HG03558 (cell line): ENCODE results near the gene APLF.

Source experiments
- ATAC-seq: cut with Tn5 transposase; IDR thresholded peaks from one replicate; pipeline ENCODE4 v1.9.1; 2021; ENCODE audit warnings: moderate number of reproducible peaks; ENCODE audit not compliant: unreplicated experiment; ENCODE audit errors: extremely low read depth

APLF gene, protein sequence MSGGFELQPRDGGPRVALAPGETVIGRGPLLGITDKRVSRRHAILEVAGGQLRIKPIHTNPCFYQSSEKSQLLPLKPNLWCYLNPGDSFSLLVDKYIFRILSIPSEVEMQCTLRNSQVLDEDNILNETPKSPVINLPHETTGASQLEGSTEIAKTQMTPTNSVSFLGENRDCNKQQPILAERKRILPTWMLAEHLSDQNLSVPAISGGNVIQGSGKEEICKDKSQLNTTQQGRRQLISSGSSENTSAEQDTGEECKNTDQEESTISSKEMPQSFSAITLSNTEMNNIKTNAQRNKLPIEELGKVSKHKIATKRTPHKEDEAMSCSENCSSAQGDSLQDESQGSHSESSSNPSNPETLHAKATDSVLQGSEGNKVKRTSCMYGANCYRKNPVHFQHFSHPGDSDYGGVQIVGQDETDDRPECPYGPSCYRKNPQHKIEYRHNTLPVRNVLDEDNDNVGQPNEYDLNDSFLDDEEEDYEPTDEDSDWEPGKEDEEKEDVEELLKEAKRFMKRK

DNA sequence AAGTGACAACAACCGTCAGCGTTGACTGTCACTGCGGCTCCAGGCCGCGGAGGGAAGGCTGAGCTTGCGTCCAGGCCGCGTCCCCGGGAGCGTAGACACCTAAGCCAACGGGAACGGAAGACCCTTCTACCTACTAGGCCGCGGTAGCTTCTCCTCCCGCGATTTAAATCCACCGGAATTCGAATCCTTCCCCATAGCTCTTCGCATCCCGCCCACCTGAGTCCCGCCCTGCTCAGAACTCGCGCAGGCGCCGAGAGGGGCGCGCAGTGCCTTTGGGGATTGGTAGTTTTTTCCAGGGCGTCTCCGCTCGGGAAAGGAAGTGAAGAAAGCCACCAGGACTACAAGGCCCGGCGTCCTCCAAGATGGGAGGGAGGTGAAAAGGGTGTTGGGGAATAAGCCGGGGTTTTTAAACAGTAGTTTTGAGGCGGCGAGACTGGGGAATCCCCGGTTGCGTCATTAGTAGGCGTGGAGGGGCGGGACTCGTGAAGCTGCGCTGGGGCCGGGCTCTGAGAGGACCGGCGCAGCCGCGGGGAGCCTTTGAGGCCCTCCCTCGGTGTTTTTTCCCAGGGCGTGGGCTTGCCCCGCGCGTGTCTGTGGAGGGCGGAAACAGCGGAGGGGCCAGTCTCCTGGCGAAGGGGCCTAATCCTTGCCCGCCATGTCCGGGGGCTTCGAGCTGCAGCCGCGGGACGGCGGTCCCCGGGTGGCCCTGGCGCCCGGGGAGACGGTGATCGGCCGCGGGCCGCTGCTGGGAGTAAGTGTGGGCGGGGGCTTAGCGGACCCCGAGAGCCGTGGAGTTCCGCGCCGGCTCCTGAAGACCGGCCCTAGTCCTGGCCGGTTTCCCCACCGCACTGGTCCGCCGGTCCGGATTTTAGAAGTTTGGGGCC lies at the start of gene APLF, which contains the start of gene FBXO48:
Gene APLF, plus strand, starts transcription at position 509 of the 884 bp plus-strand sequence. Its CDS starts 147 bp downstream, at position 656.
Gene FBXO48, minus strand, starts transcription at position 218 of the 884 bp plus-strand sequence. CDS start 2,149 bp downstream, outside the sequence.
- ATAC-seq: peak; percentile 89

DNA sequence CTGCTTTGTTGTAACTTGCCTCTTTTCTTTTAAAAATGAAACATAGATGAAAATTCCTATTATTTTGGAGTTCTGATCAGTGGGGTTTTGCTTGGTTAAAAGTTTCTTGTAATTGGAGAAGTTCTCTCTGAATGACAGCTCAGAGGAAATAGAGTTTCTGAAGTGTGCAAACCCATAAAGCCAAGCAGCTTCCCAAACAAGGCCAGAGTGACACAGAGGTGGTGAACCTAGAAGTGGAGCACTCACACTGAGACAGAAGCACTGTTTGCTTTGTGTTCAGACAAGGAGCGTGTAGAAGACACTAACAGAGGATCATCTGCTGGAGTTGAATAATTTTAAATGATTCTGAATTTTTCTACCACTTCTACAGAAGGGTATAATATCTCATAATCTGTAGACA lies 49.5 kb upstream of the APLF start:
- ATAC-seq: no peak

DNA sequence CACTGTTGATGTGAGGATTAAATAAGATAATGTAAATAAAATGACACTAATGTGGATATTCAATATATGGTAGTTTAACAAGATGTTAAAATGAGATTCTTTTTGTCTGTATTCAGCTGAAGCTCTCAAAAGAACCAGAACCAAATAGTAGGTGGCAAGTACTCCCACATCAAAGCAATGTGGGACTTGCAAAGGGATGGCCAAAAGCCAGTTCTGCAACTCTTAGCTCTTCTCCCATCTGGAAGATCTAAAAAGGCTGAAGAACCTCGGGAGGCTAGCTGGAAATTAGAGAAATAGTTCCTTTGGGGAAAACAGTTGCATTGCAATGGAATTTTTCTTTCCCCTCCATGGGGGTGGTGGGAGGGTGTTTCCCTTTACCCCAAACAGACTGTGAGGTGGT lies 49.0 kb upstream of the APLF start:
- no peak for ATAC-seq

DNA sequence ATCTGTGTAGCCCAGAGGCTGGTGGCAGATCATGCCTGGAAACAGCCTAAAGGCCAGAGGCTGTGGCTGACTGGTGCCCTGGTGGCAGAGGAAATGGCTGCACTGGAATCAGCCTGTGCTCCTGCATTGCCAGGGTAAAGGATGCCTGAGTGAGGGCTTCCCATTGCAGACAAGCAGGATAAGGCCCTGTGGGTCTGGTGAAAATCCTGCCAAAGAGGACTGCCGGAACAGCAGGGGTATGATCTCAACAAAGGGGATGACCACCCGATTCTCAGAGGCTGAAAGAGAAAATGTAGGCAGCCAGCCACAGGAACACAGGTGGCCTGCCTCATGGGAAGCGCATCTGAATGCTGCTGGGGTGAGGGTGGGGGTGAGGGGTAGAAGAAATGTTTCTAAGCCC lies 48.5 kb upstream of the APLF start:
- no peak for ATAC-seq

DNA sequence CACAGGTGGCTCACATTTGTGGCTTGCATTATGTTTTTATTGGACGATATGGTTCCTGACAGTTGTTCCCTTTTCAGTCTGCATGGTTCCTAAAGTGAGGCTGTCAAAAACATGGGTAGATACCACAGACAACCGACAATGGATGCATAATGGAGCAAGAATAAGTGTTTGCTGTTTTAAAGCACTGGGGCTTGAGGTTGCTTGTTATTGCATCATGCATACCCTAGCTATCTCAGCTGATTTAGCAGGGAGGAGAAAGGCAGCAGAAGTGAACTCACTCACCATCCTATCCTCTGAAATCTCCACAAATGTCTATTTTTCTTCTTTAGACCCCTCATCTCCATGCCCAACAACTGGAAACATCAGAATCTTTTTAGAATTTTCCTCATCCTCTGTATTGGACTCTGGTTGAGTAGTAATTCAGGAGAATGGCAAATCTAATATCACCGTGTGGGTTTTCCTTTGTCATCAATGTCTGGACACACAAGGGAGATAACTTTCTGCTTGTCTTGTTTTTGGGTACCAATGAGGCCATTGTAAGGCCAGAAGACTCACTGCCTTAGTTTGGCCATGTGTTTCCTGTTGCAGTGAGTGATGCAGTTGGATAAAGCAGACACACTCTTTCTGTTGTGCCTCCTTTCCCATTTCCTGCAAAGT lies 47.0 kb upstream of the APLF start:
- ATAC-seq: no peak

DNA sequence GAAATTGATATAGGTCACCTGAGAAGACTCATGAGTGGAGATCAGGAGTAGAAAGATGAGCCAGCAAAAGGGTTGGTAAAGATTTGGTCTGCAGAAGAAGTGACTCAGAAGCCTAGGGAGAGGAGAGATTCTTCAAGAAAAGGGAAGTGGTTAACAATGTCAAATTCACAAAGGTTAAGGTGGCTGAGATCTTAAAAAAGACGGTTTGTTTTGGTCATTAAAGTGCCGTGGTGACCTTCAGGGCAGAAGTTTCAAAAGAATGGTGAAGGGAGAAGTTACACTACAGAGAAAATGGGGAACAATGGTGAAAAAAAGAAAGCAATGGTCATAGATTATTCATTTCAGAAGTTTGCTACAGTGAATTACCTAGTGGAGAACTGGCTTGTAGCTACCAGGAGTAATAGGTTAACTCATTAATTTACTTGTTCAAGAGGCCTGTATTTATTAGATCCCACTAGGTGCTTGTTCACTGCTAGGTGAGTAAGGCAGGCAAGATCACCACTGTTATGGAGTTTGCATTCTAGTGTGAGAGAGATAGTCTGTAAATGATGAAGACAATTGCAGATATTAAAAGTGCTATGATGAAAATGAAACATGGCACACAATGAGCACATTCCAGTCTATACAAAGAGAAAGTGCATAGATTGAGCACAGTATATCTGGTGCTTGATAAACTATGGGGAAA lies 43.3 kb upstream of the APLF start:
- ATAC-seq: peak; percentile 71

DNA sequence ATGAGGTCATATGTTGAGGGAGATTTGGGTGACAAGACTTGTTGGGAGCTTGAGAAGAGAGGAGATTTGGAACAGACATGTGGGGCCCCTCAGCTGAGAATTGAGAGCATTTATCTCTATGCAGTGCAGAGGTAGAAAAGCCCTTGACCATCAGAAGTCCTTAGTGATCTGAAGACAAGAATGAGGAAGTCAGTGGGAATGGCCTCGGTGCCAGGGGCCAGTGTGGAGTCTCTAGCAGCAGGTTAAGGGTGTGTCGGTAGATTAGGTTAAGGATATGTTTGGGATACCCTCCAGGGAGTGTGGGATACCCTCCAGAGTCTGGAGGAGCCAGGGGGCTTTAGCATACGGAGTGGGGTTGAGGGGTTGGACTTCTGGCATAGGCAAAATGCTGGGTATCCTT lies 41.9 kb upstream of the APLF start:
- no peak for ATAC-seq

DNA sequence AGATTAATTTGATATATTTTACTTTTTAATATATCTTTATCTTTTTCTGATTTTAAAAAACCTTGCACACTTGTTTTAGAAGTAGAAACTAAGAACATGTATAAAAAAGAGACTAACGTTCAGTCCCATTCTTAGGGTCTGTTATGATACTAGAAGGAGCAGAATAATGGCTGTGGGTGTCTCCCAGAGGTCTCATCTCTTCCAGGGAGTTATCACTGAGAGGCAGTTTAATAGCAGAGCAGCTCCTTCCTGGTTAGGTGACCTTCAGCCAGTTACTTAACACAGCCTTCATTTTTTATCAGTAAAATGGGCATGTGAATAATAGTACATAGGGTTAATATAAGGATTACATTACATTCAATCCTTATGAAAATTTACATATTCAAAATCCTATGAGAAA lies 40.9 kb upstream of the APLF start:
- no peak for ATAC-seq

DNA sequence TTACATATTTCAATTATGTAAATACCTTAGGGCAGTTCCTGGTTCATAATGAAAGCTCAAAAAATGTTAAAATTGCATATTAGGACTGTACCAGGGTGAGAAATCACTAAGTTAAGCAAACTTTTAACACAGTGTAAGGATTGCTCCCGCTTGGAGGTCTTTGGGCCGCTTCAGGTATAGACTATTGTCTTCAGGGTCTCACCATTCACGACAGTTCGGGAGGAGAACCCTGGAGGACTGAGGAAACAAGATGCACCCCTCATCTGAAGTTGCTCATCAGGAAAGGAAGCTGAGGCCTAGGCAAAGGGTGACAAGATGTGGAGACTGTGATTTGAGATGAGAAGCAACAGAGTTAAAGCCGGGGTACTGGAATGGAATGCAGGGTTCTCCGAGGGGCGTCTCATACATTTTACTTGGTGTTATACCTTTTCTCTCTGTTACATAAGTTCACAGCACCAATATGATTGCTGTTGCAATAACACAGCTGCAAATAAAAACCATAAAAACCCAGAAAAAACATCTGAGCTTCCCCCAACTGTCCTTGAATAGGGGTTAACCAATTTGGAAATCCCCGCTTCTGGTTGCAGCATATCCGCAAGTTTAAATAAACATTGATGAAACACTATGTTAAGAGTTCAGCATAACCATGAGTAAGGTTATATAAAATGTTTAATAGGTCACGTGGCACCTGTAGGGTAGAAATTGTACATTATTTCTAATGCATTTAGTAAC lies 40.4 kb upstream of the APLF start:
- ATAC-seq: no peak

DNA sequence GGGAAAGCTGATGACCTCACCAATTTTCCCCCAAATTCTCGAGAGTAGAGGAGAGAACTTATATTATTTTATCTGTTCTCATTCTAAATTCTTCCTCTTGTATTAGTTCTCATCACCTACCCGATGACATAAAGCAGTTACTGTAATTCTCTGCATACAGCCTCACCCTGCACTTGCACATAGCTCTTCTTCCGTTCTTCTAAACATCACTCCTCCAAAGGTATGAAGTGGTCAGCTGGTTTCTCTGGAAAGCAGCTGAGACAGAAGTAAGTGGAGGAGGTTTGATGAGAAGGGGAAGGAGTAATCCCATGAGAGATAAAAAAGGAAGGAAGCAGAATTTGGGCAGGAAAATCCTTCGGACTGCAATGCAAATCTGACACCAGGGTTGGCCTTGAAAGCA lies 39.3 kb upstream of the APLF start:
- no peak for ATAC-seq

DNA sequence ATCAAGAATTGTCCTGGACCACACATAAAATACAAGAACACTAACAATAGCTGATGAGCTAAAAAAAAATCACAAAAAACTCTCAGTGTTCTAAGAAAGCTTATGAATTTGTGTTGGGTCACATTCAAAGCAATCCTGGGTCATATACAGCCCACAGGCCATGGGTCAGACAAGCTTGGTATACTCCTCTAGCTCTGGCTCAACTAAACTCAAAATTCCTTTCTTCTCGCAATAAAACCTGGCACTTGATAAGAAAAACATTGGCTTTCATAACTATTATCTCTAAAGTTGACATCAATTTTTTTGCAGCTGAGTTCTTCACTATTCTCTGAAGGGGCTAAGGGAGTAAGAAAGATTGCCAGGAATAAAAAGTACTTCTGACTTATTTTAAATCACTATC lies 38.6 kb upstream of the APLF start:
- ATAC-seq: no peak

DNA sequence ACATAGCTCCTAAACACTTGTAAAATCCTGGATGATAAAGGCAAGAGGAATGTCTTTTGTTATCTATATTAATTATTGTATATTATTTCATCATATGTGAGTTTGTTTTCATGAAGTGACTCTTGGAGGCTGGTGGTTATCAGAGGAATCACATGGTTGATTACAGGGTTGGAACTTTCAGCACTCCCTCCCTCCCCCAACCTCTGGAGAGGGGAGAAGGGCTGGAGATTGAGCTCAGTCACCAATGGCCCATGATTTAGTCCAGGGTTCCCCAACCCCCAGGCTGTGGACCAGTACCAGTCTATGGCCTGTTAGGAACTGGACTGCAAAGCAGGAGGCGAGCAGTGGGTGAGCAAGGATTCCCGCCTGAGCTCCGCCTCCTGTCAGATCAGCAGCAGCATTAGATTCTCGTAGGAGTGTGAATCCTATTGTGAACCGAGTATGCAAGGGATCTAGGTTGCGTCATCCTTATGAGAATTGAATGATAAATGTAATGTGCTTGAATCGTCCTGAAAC lies 38.0 kb upstream of the APLF start:
- no peak for ATAC-seq

DNA sequence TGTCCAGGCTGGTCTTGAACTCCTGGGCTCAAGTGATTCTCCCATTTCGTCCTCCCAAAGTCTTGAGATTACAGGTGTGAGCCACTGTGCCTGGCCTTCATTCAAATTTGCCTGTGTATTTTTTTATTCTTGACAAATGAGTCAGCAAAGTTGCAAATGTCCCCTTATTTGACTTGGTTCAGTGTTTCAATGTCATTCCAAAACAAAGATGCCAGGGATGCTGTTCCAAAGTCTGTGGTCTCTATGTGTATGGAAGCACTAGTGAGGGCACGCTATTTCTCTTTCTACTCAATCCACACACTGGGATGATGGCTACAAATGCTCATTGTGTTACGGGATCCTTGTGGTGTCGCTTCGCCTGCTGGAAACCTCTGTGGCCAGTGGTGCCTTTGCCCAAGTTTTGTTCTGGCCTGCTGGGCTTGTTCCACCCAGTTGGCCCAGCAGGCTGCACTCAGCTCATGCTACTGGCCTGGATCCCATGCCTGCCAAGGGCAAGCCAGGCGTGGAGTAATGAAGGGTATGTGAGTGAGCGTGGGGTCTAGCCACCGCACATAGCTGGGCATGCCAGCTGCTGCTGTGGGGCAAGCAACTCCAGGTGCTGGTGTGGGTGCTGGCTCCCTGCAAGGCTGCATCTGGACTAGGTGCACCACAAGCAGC lies 35.9 kb upstream of the APLF start:
- ATAC-seq: no peak

DNA sequence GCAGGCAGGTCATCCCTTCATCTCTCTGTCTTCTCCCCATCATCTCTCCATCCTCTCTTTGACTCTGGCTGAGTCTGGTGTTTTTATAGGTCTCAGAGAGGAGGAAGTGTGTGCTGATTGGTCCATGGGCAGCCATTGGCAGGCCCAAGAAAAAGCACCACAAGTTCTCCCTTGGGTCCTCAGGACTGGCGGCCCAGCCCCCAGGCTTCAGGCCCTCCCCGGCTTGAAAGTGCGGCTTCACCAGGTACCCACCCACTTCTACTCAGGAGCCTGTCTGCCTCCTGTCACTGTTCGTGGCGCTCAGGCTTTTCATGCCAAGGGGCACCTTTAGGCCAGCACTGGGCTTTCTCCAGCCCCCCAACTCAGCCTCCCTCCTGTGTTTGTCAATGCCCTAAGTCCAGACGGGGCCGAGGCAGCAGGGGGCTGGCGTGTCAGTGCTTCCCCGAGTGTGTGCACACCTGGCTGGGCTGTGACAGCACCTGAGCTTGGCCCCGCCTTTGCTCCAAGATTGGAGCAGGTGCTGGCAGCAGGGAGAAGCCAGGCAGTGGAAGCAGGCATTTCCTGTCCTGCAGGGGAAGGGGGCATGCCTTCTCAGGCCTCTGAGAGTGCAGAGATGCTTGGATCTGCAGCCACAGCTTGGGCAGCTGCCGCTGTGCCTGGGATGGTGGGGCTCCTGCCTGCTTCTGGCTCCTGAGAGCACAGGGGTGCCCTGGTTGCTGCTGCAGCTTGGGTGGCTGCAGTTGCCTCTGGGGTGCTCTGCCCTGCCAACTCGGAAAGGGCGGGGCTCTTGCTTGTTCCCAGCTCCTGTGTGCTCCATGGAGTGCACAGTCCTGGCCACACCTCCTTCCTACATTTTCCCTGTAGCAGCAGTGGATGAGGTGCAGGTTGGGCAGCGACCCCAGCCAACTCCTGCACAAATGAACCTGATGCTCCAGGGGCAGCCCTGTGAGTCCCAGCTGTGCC lies 34.4 kb upstream of the APLF start:
- ATAC-seq: no peak

DNA sequence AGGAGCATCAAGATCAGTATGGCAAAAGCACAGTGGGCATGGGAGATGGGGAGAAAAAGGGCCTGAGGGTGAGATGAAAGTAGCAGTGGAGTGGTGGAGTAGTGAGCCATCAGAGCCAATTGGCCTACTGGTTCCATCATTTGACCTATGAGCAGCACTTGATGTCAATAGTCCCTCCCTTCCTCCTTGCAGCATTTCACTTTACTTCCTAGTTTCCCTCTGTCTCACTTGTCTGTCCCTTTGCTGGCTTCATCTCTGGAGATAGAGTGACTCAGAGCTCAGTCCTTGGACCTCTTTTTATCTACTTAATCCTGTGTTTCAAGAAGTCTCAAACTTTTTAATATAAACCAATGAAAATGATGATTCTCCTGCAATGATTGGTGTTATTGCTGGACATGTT lies 32.4 kb upstream of the APLF start:
- ATAC-seq: no peak

DNA sequence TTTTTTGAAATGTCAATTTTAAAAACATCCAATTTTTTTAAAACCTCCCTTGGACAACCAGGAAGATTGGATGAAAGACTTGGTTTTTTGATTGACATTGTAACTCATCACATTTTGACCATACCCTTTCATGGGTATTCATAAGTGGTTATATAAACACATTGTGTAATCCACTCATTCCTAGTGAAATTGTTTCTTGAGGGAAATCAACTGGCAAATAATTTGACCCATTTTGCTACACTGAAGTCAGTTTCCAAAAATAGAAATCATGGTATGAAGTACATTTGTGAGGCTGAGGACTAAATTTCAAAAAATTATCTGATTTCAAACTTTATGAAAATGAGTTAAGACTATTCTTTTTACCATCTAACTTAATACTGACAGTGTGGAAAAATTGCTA lies 31.8 kb upstream of the APLF start:
- ATAC-seq: no peak

DNA sequence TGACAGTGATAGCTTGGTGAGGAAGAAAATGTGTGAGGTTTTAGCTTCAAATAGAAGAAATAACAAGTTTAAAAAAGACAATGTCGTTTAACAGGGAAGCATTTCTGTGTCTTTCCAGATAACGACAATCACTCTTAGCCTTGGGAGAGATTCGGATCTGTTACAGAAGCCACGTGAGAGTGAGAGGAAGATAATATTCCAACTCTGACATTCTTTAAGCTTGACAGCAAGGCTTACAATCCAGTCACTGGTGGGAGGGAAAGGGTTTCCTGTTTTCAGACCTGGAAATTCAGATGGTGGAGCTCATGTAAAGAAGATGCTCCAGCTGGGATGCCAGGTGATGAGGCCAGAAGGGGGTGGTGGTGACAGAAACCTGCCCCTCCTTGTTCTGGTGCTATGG lies 31.1 kb upstream of the APLF start:
- ATAC-seq: no peak
